MV-4-11 (cell line): ENCODE results near the gene CALCB.

Experiments used
- DNase-seq: peaks from one replicate; lab custom pipeline; 2025; lab: John Stamatoyannopoulos, UW

CALCB gene

DNA sequence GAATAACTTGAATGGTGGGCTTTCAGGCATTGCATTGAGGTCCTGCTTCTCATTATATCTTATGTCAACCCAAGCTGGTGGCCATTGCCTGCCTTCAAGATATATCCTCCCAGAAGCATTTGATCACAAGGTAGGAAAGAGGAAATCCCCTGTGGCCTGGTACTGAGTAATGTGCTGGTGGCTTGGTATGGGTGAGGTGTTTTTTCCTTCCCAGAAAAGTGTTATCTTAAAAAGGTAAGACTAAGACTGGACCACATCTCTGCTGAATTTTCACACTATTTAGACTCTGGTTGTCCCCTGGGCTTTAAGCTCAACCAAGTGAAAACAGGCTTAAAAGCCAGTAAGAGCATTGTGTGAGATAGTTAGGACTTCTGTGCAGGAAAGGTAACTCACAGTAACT is 45.0 kb downstream of the CALCB start:
- no peak for DNase-seq

DNA sequence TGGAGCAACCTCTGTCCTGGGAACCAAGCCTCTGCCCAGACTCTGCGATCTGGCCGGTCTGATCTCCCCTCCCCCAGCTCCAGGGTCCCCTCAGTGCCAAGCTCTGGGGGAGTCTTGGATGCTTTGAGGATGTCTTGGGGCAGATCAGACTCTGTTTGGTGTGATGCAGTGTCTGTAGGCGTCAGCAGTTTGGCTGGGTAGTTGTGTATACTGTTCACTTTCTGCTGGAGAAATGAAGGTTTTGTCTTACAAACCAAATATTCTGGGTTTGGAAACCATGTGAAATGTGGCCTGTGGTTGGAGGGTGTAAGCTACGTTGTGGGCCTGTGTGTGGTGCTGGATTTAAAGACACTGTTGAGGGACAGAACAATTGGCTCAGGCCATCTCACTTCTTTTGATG is 46.0 kb downstream of the CALCB start:
- DNase-seq = no peak

DNA sequence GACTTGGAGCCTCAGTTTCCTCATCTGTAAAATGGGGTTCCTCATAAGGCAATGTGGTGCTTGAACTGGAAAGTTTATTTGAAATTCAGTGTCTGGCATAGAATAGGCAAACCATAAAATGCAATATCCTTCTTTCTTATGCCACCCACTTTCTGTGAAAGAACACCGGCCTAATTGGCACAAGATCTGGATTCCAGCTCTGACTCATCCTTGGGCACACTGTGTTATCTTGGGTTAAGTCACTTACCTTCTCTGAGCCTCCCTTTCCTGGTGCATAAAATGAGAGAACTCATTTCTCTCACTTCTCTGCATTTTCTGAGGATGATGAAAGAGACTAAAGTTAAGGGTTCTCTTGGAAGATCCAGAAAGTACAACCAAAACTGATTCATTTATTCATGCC is 46.4 kb downstream of the CALCB start:
- no peak for DNase-seq

DNA sequence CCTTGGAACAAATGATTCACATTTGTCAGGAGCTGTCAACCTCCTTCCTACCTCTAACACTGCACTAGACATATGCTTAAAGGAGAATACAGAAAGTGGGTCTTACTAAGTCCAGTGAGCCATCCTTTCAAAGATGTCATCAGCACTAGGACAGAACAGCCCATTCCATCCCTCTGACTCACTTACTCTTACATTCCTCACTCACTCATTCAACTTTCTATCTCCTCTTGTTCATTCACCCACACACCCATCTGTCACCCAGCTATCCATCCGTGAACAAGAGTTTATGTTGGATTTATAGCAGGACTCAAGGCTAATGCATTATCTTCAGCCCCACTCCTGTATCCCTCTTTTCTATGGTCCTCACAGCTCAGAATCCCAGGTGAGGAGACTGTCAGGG is 50.5 kb downstream of the CALCB start:
- DNase-seq = no peak

DNA sequence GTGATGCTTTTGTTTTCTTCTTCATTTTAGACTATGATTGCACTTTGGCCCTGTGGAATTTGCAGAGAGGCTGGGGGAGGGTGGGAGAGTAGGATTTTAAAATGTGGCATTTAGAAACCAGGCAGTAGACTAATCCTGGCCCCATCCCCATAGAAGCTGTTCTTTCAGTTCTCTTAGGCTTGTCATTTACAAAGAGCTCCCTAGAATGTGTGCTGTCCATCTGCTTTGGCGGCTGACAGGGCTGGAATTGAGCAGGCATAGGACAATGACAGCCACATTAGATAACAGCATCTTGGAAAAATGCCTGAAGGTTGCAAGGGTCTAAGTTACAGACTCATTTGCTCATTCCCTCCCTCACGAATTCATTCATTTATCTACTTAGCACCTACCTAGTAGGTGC is 51.1 kb downstream of the CALCB start:
- no peak for DNase-seq

DNA sequence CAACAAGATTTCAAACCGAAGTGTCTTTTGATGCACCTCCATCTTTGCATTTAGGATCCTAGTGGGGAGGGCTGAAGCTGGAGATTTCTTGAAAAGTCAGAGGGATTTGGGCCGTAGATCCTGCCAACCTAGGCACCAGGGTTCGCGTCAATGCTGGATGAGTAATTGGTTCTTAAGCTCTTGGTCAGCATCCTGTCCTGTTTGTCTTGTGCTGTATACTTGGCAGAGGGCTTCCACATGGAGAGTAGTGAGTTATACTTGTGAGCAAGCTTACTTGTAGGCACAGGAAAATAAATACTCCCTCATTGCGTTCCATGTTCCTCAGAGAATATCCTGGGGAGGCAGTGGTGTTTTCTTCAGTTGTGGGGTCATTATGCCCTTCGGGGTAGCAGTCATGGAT is 53.9 kb downstream of the CALCB start:
- DNase-seq = no peak
